Cardiac septum (tissue), 1 donor: ENCODE measurements around the gene MIF4GD. TPM values are rescaled to one million over a fixed set of nuclear protein-coding genes. Genes with fewer than 3 reads are reported as not detected.
"Not testable (repeated sequence)": the region's sequence is repeated elsewhere in the genome, so short reads cannot be mapped to it uniquely, and the experiment has no call there.

ENCODE experiments used
- DNase-seq: peaks from one replicate; pipeline ENCODE4 v3.0.0-alpha.2; 2020; ENCODE audit warnings: low spot score
- intact Hi-C: fragments of 100-400 bp; cut with DNase I; formaldehyde crosslinking; loops from one replicate; pipeline ENCODE4 v1.14.0; 2022
- total RNA-seq: library from RNA; stranded (reverse); fragmentation: NEBNext Ultra II Directional; extraction: Animal tissue kit (Norgen Biotek cat#: 25700); gene quantifications from one replicate; pipeline ENCODE4 v1.2.1, GENCODE V29; 2021
- donor health status: DM: no; HTN: no; CAD: no.

Gene MIF4GD
- total RNA-seq, 1 donor from 2014 or later, result 18.1 TPM

GRCh38 chr17:75265614-75266315 is 5.3 kb downstream of the MIF4GD start:
- DNase-seq, result no peak

GRCh38 chr17:75263055-75263454 is 8.0 kb downstream of the MIF4GD start:
- no peak for DNase-seq
- intact Hi-C loops, result no loop called here

More at GRCh38 chr17:75265614-75266315, 5.3 kb downstream of the MIF4GD start:
- intact Hi-C loops, result no loop called here

DNA sequence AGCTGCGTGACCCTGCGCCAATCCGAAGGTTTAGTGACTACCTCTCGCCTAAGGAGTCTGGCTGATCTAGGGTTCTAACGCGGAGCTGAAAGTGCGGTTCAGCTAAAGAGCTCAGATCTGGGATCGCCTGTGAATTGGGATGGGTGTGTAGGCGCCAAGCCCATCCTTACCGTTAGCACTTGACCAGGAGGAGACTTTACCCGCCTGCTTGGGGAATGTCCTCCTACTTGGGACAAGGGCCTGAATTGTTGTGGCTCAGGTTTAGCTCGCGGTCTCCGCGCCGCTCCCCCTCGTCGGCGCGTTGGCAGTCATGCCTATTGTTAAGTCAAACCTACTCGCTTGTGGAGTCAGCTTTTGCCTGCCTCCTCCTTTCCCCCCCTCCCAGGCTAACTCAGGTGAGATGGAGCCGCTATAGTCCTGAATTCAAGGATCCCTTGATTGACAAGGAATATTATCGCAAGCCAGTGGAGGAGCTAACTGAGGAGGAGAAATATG is 8.9 kb downstream of the MIF4GD start:
- no peak for DNase-seq
- intact Hi-C loops, result no loop called here

- intact Hi-C loops, result no loop called here
Observed at GRCh38 chr17:75261336-75262111, 9.5 kb downstream of the MIF4GD start, which contains the start of the genes GGA3 and MRPS7. Gene GGA3, minus strand, starts transcription at chr17:75261606. Its CDS starts 19 bp downstream, at chr17:75261587. Gene MRPS7, plus strand, starts transcription at chr17:75261879. Its CDS starts 22 bp downstream, at chr17:75261901.

GRCh38 chr17:75260641-75261335 is 10.2 kb downstream of the MIF4GD start:
- DNase-seq, result no peak
- intact Hi-C loops, result no loop called here

More at GRCh38 chr17:75261336-75262111, 9.5 kb downstream of the MIF4GD start, which contains the start of the genes GGA3 and MRPS7:
- DNase-seq, result peak; percentile 98

GRCh38 chr17:75257228-75257627 is 13.8 kb downstream of the MIF4GD start:
- intact Hi-C loops, DNase-seq: not testable (repeated sequence)

GRCh38 chr17:75255954-75256698 is 14.9 kb downstream of the MIF4GD start:
- intact Hi-C loops, result not testable (repeated sequence)

GRCh38 chr17:75252039-75252816 is 18.8 kb downstream of the MIF4GD start:
- DNase-seq, result no peak
- intact Hi-C loops, result no loop called here

More at GRCh38 chr17:75255954-75256698, 14.9 kb downstream of the MIF4GD start:
- not testable (repeated sequence) for DNase-seq

DNA sequence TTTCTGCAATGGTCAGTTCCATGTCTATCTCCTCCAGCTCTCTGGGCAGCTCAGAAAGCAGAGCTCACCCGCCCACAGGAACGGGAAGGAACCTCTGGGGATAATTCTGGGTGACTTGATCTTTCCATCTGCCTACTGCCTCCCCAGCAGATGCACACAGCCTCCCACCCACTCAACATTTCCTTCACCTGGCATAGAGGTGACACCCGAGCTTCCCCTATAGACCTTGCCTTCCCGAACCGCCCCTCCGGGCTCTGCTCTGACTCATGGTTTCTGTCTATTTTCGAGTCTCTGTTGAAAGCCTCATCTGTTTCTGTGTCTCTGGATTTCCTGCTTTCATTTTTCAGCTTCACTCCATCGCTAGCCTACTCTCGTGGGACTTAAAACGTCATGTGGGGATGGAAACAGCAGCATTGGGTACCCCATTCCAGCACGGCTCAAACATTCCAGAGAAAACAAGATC is 21.0 kb downstream of the MIF4GD start:
- DNase-seq, result no peak
- intact Hi-C loops, result no loop called here

- DNase-seq, result no peak
- intact Hi-C loops, result no loop called here
Observed at GRCh38 chr17:75249564-75249963, 21.5 kb downstream of the MIF4GD start.

GRCh38 chr17:75246404-75246803 is 24.6 kb downstream of the MIF4GD start:
- intact Hi-C loops, result no loop called here
- DNase-seq, result no peak

GRCh38 chr17:75245011-75245410 is 26.0 kb downstream of the MIF4GD start:
- intact Hi-C loops, result no loop called here
- no peak for DNase-seq

GRCh38 chr17:75244133-75244866 is 26.7 kb downstream of the MIF4GD start:
- intact Hi-C loops, result no loop called here
- no peak for DNase-seq

GRCh38 chr17:75242461-75243042 is 28.5 kb downstream of the MIF4GD start:
- intact Hi-C loops, result no loop called here
- DNase-seq, result no peak

GRCh38 chr17:75241996-75242460 is 29.0 kb downstream of the MIF4GD start:
- no peak for DNase-seq
- intact Hi-C loops, result no loop called here

GRCh38 chr17:75241502-75241901 is 29.5 kb downstream of the MIF4GD start:
- no peak for DNase-seq
- intact Hi-C loops, result no loop called here

GRCh38 chr17:75241143-75241430 is 29.9 kb downstream of the MIF4GD start:
- DNase-seq, result no peak
- intact Hi-C loops, result no loop called here
